Stimulated activated naive CD4-positive, alpha-beta T cell (primary cell): ENCODE measurements around the gene SLC5A10.

Source experiments
- DNase-seq, 6 experiments: peaks; one replicate each; lab custom pipeline; 2025; lab: John Stamatoyannopoulos, UW

SLC5A10 gene

DNA sequence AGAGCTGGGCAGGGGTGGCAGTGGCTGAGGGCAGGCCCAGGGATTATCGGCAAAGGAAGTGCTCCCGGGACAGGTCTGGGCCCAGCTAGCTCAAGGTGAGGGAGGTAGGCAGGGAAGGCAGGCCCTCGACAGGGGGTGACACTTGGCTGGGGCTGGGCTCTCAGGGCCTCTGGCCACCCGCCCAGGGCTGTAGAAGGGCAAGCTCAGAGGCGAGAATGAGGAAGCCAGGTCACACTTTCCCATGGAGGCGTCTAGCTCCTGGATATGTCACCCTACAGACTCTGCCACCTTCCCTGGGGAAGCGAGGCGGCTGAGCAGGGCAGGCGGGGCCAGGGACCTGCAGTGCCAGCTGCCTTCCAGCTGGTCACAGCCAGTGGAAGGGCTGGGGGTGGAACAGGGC lies 33.5 kb downstream of the SLC5A10 start:
- DNase-seq = no peak

- DNase-seq = no peak
Observed at GRCh38 chr17:18986541-18987229, 34.7 kb downstream of the SLC5A10 start.

DNA sequence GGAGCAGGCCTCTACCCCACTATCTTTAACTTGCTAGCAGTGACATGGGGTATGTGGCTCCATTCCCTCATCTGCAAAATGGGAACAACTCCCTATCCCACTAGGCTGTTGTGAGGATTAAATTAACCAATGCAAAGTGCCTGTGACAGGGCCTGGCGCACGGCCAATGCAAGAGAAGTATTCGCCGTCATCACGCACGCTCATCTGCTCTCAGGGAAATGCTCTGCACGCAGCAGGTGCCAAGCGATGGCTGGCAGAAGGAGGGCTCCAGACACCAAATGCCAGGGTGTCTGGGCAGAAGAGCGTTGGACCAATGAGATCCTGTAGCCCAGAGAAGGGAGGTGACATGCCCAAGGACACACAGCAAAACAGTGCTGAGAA lies 35.3 kb downstream of the SLC5A10 start:
- no peak for DNase-seq

DNA sequence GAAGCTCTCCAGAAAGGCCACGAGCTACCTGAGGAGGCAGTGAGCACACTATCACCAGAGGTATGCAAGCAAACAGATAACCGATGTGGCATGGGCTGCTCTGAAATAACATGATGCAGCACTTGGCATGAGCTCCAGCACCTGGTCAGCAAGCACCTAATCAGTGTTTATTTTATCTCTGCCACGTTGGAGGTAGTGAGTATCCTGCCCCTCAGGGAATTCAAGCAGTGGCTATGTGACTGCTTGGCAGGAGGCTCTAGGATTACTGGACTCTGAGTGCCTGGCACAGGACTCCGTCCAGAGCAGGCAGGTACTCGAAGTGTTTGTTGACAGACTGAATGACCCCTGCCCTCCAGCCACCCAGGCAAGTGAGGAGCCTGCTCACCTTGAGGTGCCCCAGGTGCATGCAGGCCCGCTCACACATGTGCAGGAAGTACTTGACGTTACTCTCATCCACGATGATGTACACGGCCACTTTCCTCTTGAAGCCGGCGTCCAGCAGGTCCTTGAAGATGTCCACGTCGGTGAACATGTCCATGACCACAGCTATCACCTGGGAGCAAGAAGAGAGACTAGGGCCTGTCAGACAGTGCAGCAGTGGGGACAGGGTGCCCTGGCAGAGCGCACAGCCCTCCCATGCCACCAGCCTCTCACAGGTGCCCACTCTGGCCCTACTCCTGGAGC lies 36.0 kb downstream of the SLC5A10 start:
- DNase-seq = no peak

DNA sequence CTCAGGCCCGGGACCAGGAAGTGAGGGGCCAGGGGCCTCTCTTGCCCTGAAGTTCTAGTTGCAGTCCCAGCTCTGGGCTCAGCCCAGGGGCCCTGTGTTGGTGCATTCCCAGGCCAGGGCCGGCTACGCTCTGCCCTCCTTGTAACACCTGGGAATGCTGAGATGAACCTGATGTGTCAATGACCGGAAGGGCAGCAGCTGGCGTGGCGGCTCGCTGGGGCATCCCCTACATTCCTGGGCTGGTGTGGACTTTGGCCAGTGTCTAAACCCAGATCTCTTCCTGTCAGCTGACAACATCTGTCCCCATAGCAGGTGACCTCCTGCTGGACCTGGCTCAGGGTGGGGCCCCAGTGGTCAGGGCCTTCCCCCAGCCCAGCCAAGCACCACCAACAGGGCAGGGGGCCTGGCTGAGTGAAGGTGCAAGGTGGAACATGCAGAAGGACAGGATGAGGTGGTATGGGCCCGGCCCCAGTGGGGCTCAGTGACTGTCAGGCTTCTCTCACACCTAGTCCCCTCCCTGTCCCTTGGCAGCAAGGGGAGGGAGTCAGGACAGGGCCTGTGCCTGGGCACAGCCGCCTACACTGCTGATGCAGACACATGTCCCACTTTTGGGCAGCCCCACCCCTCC lies 36.7 kb downstream of the SLC5A10 start:
- no peak for DNase-seq

DNA sequence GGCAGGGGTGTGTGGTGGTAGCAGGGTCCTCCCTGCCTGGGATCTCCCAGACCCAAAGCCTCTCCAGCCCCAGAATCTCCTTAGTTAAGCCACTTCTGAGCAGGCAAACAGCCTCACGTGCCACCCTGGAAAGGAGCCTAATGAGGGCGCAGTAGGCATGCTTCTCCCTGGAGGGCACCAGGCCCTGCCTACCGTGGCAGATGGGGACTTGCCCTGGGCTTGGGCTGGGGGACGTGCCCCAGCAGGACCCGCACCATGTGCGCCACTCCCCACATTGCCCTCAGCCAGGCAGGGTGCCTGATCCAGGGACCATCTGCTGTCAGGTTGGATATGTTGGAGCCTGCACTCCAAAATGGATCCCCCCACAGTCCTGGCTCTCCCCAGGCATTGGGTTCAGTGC lies 38.4 kb downstream of the SLC5A10 start:
- DNase-seq = no peak

DNA sequence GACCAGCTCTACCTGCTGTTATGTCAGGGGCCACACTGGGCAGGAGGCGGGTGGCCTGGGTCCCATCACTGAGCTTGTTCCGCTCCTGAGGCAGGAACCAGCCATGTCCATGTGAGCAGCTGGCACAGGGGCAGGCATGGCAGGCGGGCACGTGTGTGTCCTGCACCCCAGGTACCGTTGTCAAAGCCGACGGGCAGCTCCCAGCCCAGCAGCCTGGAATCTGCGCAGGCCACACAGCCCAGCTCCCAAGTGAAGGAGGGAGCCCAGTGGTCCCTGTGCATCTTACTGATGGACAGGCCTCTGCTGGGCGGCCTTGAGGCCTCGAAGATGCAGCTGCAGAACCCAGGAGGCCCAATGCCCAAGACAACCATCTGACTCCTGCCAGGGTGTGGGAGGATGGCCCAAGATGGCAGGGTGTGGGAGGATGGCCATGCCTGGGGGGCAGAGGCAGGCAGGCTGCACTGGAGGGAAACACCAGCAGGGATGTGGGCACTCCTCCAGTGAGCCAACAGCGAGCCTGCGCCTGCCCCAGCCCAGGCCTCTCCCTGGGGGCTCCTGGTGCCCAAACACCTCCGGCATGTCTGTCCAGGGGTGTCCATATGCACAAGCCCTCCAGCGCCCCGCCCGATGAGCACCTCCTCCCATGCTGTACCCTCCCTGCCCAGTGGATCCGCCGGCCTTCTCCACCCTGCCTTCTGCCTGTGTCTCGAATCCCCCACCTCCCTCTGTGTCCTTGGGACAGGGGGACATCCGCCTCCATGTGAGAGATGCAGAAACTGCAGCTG lies 39.8 kb downstream of the SLC5A10 start:
- DNase-seq = no peak

- DNase-seq = peak in 2 of 6 experiments; percentile 14
Observed at GRCh38 chr17:18992454-18993130, 40.6 kb downstream of the SLC5A10 start.

- DNase-seq = no peak
Observed at GRCh38 chr17:18993905-18994526, 42.1 kb downstream of the SLC5A10 start.

GRCh38 chr17:18994631-18995030 lies 42.7 kb downstream of the SLC5A10 start:
- no peak for DNase-seq

DNA sequence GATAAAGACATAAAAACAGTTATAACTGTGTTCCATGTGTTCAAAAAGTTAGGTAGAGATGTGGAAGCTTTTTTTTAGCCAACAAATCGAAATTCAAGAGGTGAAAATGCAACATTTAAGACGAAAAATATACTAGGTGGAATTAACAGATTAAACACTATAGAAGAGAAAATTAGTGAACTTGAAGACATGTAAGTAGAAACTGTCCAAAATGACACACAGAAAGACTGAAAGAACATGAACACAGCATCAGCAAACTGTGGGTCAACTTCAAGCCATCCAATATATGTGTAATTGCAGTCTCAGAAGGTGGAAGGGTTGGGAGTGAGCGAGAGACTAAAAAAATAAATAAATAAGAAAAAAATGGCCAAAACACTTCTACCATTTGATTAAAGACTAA lies 43.3 kb downstream of the SLC5A10 start:
- no peak for DNase-seq

DNA sequence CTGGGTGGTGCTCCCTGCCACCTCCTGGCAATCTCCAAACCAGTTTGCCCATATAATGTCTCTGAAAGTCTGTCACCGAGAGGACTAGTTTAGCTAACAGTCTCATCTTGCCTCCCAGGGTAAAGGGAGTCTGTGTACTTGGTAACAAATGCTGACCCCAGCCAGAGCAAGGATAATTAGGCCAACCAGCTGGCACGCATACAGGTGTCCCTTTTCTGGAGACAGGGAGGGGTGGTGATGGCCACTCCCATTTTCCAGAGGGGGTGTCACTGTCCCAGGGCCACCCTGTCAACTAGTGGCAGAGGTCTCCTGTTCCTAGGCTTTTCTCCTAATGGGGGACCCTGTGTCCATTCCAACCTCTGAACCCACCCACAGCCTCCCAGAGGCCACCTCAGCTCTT lies 44.5 kb downstream of the SLC5A10 start:
- DNase-seq = no peak

DNA sequence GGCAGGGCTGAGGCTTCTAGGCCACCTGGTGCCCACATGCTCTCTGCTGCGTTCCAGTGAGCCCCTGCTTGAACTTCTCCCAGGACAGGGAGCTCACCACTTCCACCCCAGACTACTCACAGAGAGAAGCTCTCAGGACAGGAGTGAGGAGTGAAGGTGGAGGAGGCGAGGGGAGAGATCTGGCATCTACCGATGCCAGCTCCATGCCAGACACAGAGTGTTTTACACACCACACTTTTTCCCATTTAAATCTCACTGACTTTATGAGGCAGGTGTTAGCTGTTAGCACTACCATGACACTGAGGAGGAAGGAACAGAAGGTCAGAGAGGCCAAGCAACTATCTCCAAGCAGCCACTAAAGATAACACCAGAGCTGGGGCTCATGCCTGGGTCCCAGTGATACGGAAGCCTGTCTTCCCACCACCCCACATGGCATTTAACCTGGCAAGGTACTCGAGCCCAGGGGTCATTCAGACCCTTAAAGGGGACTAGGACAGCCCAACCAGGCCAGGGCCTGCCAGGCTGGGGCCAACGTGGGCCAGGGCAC lies 45.8 kb downstream of the SLC5A10 start:
- DNase-seq = no peak

GRCh38 chr17:18999394-18999793 lies 47.4 kb downstream of the SLC5A10 start:
- no peak for DNase-seq

DNA sequence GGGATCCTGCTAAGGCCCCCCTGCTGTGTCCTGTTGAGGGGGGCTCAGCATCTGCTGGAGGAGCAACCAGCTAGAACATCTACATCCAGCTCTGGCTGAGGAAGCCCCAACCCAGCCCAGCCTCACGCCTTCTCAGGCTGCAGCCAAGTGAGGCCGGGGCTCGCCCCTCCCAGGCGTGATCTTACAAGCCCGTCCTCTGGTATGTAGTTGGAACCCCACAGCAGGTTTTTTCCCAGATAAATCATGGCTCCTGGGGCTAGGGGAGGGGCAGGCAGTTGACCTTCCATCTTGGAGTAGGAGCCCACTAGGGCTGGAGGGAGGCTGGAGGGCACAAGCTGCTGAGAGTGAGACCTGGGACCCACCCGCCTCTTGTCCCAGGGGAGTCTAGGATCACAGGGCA lies 47.9 kb downstream of the SLC5A10 start:
- no peak for DNase-seq

GRCh38 chr17:19000531-19001325 lies 48.8 kb downstream of the SLC5A10 start:
- DNase-seq = no peak

DNA sequence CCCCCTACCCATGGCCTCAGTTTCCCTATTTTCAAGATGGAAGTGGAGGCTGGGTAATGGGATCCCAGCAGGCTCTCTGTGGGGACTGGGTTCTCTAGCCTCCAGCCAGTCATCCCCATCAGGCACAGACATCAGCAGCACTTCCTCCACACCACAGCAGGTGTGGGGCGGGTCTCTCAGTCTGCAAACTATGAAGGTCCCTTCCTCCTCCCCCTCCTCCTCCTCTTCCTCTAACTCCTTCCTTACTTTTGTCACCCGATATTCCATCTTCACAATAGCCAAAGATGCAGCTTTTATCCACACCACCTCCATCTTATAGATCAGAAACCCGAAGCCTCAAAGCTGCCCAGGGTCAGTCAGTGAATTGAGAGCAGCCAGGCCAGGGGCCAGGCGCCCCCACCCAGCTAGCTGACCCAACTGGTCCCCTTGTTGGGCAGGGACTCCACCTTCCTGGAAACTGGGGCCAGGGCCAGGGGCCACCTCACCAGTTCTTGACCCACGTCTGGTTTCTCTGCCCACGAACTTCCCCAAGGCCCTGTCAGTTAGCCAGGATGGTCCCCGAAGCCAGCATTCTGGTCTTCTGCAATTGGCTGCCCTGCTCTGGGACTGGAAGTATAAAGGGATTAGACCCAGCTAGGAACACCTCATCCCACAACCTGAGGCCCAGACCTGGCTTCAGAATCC lies 50.1 kb downstream of the SLC5A10 start:
- DNase-seq = no peak

DNA sequence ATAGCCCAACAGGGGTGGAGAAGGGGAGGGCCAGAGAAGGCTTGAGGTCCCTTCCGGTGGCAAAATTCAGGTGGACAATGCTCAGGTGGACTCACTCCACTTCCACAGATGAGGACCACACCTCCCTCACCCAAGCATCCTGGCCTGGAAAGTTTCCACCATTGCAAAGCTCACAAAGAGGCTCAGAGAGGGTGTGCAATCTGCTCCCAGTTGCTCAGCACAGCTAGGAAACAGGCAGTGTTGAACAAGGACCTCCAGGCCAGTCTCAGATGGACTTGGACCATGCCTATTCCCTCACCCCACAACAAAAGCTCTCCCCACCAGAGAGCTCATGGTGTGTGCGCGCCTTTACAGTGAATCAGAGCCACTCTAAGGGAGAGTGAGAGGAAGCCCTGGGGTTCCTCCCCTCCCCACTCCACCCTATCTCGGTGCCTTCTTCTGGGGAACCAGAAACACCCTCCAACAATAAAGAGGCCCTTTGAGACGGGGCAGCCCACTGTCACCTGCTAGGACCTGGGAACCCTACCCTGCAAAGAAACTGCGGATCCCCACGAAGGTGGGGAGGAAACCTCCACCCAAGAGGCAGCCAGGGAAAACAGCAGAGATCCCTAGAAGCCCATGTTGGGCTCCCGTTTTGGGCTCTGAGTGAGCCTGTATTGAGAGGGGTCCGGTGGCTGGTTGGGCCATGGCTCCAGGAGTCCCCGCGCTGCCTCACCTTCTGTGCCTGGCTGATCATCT lies 51.0 kb downstream of the SLC5A10 start:
- DNase-seq = peak in 2 of 6 experiments; percentile 15 to 26
